Measurements from ENCODE around the gene CKAP4.

DNA sequence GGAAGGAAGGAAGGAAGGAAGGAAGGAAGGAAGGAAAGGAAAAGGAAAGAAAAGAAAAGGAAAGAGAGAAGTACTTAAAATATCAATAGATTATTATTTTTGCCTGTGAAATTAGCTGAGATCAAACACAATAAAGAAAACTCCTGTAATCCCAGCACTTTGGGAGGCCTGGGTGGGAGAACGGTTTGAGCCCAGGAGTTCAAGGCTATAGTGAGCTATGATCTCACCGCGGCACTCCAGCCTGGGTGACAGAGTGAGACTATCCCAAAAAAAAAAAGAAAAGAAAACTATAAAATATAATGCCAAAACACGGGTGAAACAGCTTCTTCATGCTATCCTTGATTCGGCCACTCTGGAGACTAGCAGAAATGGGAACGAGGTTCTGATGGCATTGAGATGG, 26.2 kb upstream of the CKAP4 start:
- TF ChIP-seq, protein P1, sequence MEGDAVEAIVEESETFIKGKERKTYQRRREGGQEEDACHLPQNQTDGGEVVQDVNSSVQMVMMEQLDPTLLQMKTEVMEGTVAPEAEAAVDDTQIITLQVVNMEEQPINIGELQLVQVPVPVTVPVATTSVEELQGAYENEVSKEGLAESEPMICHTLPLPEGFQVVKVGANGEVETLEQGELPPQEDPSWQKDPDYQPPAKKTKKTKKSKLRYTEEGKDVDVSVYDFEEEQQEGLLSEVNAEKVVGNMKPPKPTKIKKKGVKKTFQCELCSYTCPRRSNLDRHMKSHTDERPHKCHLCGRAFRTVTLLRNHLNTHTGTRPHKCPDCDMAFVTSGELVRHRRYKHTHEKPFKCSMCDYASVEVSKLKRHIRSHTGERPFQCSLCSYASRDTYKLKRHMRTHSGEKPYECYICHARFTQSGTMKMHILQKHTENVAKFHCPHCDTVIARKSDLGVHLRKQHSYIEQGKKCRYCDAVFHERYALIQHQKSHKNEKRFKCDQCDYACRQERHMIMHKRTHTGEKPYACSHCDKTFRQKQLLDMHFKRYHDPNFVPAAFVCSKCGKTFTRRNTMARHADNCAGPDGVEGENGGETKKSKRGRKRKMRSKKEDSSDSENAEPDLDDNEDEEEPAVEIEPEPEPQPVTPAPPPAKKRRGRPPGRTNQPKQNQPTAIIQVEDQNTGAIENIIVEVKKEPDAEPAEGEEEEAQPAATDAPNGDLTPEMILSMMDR (IDR thresholded peaks at IDR 0.05): no peak
- no peak for TF ChIP-seq POLR2A (IDR thresholded peaks at IDR 0.05)

All from Peyer's patch (tissue), 4 donors.